ENCODE measurements around the gene RNF144A.

GRCh38 chr2:6947929-6948676, 30.9 kb downstream of the RNF144A start:
- TF ChIP-seq EZH2 (IDR thresholded peaks at IDR 0.05; ENCODE audit: low read length, missing control alignments) (no peak), CTCF (conservative IDR thresholded peaks at IDR 0.05 in 1 of 2, IDR thresholded peaks at IDR 0.05 in 1 of 2; ENCODE audit: low read depth in 1 of 2, low read length in 2 of 2) (no peak)
